Measurements from ENCODE around the gene MIER2.

Gene MIER2

GRCh38 chr19:377801-378581 lies 33.4 kb upstream of the MIER2 start:
- ATAC-seq (no peak), DNase-seq (no peak)

- DNase-seq (no peak), ATAC-seq (no peak)
Observed at GRCh38 chr19:376111-376470, 31.5 kb upstream of the MIER2 start.

GRCh38 chr19:375395-376110 lies 31.0 kb upstream of the MIER2 start:
- no peak for ATAC-seq

GRCh38 chr19:374886-375235 lies 30.3 kb upstream of the MIER2 start:
- no peak for ATAC-seq
- DNase-seq, result no peak

More at GRCh38 chr19:375395-376110, 31.0 kb upstream of the MIER2 start:
- no peak for DNase-seq

GRCh38 chr19:374183-374885 lies 29.7 kb upstream of the MIER2 start:
- DNase-seq (no peak), ATAC-seq (no peak)

GRCh38 chr19:373391-374182 lies 29.0 kb upstream of the MIER2 start:
- ATAC-seq (no peak), DNase-seq (no peak)

- DNase-seq, result no peak
- ATAC-seq, result no peak
Observed at GRCh38 chr19:372306-372890, 27.8 kb upstream of the MIER2 start.

GRCh38 chr19:371501-372168 lies 27.0 kb upstream of the MIER2 start:
- no peak for ATAC-seq
- no peak for DNase-seq

GRCh38 chr19:370641-371330 lies 26.2 kb upstream of the MIER2 start:
- no peak for DNase-seq
- no peak for ATAC-seq

GRCh38 chr19:369876-370275 lies 25.3 kb upstream of the MIER2 start:
- DNase-seq, result no peak
- no peak for ATAC-seq

GRCh38 chr19:369256-369655 lies 24.7 kb upstream of the MIER2 start:
- DNase-seq (no peak), ATAC-seq (no peak)

- ATAC-seq, result no peak
- no peak for DNase-seq
Observed at GRCh38 chr19:368630-369024, 24.0 kb upstream of the MIER2 start.

GRCh38 chr19:367963-368629 lies 23.5 kb upstream of the MIER2 start:
- DNase-seq (no peak), ATAC-seq (no peak)

- ATAC-seq (no peak), DNase-seq (no peak)
Observed at GRCh38 chr19:367561-367960, 23.0 kb upstream of the MIER2 start.

- DNase-seq, result no peak
- ATAC-seq, result no peak
Observed at GRCh38 chr19:366951-367350, 22.4 kb upstream of the MIER2 start.

GRCh38 chr19:366205-366783 lies 21.7 kb upstream of the MIER2 start:
- ATAC-seq, result no peak

GRCh38 chr19:364496-365287 lies 20.1 kb upstream of the MIER2 start:
- no peak for ATAC-seq
- no peak for DNase-seq

More at GRCh38 chr19:366205-366783, 21.7 kb upstream of the MIER2 start:
- no peak for DNase-seq

GRCh38 chr19:362683-363082 lies 18.1 kb upstream of the MIER2 start:
- DNase-seq (no peak), ATAC-seq (no peak)

- DNase-seq, result no peak
Observed at GRCh38 chr19:362154-362553, 17.6 kb upstream of the MIER2 start.

More at GRCh38 chr19:362154-362553, 17.6 kb upstream of the MIER2 start:
- no peak for ATAC-seq

Measured in stimulated activated naive CD8-positive, alpha-beta T cell treated with anti-CD3 and anti-CD28 coated beads, Interleukin-15, Interleukin-2, amounts not matched to agents 100 U/mL and 50 U/mL, for 24 hours (primary cell).